Hematopoietic multipotent progenitor cell treated with erythropoietin and hydrocortisone succinate and interleukin-3 and kit ligand, for 8 days (in vitro differentiated cells): ENCODE measurements around the gene JAZF1.

Experiments
- DNase-seq: peaks from one replicate; pipeline ENCODE4 v3.0.0-alpha.2; 2015

The JAZF1 gene

DNA sequence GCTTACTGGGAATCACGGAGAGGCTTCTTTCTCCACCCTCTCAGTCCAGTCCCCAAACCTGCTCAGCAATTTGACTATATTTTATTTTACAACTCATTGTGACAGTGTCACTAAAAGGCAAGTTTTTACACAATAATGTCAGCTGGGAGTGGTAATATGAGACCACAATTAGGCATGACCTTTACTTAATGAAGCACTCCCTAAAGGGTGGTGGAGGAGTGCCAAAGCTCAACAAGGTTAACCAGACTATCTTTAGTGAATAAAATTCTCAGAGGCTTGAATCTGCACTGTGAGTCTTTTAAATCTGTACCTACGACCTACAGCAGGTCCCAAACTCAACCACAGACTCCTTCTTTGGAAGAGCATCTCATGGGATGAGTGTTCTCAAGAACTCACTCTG lies 225.0 kb downstream of the JAZF1 start:
- no peak for DNase-seq

DNA sequence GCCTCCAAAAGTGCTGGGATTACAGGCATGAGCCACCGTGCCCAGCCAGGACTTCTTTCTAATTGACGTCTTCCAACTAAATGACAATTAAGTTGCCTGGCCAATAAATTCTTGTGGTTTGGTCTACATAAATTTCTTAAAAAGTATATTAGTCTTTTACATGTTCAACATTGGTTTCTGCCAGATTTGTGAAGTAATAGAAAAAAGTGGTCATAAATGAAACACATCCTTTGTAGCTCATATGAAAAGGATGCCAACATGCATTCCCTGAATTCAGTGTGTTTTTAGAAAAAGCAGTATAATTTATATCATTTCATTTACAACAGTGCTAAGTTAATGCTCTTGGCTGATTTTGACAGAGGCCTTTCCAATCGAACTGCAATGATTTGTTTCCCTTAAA lies 225.6 kb downstream of the JAZF1 start:
- no peak for DNase-seq

DNA sequence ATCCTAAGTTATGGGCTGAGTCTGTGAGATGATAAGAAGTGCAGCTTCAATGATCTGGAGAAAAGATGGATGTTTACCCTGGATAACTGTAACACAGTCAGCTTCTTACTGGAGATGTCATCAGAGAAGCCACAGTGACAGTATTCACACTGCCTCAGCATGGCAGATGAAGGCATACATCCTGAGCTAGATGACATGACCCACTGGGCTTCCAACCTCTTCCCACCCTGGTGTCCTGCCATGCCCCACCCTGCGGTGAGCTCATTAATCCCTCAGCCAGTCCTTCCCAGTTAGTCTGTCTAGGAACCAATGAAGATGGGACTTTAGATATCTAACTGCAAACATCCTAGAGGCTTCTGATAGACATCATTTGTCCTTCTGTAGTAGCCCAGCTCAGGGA lies 226.8 kb downstream of the JAZF1 start:
- no peak for DNase-seq

DNA sequence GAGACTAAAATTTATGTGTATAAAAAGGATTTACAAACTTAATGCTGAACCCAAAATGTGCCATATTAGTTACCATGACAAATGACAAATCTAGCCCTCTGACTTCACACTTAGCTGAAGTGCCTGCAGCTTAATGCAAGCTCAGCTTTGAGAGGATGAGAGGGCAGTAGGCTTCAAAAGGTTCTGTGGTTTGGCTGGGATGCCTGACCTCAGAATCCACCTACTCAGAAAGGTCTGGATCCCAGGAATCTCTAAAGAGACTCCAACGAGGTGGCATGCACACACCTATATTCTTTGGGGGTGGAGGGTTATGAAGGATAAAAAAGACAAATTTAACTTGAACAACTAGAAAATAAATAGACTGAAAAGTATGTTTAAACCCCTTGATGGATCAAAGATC lies 227.2 kb downstream of the JAZF1 start:
- no peak for DNase-seq

DNA sequence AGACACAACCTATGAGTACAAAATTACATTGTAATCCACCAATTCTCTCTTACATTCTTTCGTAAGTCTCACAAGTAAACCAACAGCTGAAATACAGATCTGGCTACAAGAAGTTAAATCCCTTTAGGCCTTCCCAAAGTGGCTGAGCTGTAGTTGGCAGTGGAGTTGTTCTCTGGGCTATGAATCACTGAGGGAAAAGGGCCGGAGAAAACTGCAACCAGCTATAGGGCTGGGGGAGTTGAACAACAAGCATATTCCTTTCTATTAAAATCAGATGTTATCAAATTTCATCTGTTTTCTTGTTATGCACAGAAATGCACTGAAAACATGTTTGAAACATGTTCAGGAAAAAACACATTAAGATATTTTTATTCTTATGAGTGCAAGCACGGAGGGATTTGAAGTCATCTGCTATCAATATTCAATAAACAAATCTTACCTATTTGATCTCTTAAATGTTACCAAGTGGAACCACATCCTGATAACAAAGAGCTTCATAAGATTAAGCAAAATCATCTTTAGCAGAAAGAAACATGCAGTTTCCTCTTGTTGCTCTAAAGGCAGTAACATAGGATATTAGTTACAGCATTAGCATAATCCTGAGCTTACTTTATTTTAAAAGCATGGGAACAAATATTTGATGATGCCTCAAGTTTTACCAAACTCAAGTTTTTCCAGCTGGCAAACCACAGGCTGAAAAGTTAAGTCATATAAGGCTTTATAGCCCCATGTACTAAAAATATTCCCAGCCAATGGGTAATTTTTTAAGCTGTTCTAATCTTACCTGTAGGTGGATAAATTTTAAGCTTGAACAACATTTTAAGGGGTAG lies 227.9 kb downstream of the JAZF1 start:
- DNase-seq: no peak

DNA sequence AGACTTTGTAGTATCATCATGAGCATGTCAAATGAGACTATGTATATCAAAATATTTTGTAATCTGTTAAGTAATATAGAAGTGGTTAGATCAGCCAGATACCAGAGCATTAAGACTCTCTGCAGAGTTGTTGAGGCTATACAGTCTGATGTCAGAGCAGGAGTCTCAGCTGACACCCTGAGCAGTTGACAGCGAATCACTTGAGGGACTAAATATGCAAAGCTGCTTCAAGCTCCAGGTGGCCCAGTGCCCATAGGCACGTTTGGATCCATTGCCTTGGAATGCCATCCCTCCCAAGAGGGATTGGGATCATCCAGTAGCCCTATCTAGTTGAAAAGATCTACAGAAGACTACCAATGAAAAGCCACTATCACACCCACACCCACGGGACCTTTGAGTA lies 230.5 kb downstream of the JAZF1 start:
- DNase-seq: no peak

DNA sequence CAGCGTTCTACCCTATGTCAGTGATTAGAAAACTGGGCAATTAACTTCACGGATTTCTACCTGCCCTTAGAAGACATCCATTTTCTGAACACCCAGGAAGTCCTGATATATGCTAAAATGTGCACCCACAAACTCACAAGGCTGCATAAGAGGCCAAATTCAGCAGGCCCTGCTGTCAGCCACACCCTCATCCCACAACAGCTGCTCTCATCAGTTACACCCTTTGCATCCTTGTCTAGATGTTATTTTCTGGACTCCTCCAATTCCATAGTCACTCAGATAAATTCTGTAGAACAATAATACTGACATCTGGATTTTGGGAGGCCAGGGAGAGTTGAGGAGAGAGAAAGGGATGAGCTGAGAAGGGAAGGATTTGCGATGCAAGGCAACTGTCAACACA lies 231.7 kb downstream of the JAZF1 start:
- no peak for DNase-seq

DNA sequence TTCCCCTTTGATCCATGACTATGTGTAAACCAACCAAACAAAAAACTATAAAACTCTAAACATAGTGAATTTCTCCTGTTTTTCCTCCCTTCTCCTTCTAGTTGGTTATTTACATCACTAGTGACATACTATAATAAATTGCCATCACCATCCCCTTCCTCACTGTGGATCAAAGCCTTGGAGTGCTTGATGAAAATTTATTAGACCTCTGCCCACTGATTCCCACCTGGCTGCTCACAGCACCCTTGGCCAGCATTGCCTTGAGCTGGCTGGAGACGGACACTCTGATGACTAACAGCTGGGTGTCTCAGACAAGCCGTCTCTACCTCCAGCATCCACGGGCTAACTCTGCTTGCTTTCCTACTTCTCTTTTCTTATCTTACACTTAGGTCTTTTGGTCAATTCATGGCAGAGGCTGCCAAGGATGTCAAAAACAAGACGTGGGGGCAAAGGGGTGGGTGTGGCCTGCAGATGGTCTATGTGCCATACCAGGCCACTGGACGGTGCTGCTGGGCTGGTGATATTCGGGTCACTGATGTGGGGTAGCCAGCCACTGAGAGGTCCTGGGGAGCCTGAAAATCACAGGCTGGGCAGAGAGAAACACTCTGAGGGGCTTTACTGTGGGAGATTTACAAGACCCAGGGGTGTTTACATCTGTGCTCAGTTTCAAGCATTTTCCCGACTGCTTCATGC lies 232.9 kb downstream of the JAZF1 start:
- DNase-seq: no peak

DNA sequence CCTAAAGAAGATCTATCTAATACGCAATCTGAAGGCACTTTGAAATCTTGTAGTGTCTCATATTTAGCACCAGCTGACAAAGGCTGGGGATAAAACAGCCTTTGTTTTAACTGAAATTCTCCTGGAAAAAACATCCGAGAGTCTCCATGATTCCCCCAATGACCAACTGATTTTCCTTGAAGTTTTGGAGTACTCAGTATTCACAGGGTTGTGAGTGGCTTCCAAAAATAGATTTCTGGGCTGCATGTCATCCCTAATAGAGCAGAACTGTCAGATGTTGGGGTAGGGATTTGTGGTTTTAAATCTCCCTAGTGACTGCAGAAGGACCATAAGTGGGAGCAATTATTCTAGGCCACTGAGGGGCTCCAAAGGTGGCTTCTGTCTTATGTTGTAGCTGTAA lies 234.2 kb downstream of the JAZF1 start:
- no peak for DNase-seq

DNA sequence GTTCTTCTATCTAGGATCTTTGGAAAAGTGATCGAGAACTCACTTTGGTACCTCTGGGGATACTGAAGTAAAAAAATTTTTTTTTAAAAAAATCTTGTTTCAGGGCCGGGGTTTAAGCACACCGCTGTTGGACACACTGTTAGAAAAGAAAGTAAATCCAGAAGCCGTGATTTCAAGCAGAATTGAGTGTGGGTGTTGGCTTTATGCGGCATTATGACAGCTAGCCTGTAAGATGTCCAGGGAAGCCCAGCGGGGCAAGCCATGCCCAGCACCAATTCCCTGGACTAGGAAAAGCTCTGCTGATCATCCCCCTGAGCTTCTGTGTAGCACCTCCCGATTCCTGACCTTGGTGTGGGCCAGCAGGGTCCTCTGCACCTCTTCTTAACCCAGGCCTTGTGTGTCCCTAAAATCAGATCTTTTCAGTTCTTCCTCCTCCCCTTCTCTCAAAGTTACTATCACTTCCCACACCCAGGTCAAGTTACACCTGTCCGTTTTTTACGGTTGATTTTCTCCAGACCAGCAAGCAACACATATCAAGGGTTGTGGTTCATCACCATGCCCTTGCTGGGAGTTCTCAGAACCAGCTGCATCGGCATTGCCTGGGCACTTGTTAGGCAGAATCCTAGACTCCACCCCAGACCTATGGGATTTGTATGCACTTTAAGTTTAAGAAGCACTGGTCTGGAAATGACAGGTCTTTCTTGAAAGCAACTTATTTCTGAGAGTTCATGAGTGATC lies 235.4 kb downstream of the JAZF1 start:
- no peak for DNase-seq

DNA sequence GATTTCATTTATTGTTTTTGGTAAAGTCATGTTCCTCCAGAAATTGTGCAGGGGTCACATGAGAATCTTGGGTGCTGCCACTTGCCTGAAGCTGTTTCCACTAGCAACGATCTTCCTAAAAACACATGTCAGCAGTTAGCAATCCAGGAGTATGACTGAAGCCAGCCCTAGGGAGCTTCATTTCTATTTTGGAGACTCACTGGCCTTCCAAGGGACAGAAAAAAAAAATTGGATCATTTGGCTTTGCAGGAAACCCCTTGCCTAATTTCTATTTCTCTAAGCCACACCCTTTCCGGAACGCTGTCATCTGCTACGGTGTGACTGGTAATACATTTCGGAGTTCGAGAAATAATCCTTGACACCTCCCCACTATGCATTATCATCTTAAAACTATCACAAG lies 236.0 kb downstream of the JAZF1 start:
- DNase-seq: no peak

DNA sequence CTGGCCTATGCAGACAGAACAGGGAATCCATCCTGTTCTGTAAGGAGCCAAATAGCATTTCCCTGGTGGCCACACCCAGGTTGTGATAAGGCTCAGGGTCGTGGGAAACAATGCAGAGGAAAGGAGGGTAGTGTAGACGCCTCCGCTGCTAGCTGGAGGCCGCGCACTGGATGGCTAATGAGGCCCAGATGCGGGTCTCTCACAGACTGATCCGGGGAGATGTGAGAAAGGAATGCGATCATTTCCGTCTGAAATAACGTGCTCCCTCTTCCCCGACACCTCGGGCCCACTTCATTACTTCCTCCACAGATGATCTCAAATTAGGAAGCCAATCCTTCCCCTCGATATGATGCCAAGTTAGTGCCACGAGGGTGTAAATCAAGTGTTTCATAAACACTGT lies 237.4 kb downstream of the JAZF1 start:
- no peak for DNase-seq

DNA sequence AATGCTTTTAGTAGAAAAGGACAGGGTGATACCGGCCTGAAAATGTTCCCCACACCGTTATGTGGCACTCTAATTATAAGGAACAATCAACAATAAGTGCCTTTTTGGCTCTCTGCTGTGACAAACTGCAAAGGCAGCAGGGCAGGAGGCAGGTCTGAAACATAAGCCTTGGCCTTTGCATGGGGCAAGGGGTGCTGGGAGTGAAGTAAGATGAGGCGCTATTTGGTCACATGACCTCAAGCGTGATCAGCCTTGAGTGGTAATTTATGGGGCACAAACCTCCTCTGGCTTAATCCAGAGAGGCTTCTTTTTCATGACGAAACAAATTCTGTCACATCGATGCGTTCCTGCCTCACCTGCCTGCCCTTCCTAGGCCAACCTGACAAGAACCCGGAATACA lies 237.9 kb downstream of the JAZF1 start:
- no peak for DNase-seq

DNA sequence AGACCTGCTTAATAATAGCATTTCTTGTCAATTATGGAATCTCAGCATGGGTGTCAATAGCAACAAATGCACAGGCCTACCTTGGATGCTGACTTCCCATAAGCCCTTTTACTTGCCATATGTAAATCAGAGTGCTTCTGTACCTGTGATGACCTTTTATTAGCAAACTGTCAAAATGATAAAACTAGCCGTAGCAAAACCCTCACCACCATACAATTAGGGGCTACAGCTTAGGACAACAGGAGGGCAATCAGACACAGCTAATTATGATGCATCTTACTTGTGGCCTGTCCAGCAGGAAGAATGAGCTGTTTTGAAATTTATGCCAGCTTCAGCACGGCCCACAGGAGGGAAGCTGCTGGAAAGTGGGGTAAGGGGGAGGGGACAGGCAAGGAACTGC lies 239.1 kb downstream of the JAZF1 start:
- no peak for DNase-seq

DNA sequence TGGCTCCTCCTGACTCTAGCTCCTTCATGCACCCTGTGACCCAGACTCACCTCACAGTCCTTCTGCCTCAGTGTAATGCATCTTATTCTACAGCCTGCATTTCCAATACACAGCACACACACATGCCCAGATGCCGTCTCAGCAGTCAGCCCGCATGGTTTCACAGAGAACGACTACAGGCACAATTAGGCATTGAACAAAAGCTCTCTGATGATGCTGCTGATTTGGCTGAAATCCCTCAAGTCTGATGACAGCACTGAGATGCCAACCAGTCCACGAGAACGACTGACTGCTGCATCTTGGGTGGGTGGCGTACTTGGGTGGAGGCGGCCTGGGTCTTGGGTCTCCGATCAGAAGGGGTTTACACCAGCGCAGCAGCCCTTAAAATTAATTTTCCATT lies 240.3 kb downstream of the JAZF1 start:
- no peak for DNase-seq

DNA sequence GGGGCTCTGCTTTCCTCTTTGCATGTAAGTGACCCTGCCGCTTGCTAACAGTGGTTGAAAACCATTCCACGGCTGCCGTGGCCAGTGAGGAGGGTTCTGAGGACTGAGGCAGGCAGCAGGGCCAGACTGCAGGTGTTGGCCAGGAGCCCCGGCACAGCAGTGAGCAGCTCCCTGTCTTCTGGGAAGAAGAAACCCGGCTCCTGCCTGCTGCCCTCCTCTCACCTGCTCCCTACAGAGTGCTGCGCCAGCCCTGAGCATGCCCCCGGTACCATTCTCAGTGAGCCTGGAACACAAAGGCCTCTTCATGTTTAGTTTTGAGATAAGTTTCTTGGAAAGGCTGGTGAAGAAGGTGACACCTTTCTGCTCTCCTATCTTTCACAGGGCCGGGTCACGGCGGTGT lies 240.7 kb downstream of the JAZF1 start:
- DNase-seq: no peak

DNA sequence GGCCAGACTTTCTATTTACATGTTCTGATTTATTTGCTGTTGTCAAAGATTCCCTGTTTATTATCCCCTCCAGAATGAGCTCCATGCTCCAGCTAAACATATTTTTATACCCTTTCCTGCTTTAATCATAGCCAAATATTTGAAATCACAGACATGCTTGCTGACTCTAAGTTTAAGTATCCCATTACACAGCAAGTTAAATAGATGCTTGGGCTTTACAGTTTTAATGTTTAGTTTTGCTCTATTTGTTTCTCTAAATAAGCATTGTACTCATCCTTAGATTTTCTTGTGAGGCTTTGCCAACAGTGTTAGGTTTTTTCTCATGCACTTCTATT lies 243.9 kb downstream of the JAZF1 start:
- DNase-seq: no peak

DNA sequence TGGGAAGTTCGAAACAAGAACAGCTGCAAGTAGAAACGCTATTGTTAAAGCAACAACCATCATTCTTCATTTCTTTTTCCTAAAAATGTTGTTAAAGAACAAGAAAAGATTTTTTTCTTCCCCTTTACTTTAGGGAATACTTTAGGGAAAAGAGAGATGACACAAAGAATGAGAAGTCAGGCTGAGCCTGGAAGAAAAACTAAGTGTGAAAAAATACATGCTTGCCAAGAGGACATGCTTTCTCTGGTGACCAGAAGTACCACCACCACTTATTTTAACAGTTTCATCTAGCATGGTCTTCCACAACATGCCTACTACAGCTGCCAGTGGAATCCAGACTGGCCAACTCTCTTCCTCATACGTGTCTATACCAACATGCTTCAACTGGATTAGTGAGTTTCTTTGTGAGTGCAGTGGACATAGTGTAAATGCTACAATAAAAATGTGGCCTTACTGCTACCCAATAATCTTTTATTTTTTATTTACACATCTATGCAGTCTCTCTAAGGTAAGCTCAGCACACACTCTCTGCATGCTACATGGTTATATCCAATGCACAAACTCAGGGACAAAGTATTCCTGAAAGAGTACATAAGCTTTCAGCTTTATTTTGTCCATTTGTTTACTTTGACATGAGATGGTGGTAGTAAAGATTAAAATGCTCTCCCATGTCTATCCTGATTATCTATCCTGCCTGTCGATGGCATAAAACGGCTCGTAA lies 244.4 kb downstream of the JAZF1 start:
- DNase-seq: no peak

DNA sequence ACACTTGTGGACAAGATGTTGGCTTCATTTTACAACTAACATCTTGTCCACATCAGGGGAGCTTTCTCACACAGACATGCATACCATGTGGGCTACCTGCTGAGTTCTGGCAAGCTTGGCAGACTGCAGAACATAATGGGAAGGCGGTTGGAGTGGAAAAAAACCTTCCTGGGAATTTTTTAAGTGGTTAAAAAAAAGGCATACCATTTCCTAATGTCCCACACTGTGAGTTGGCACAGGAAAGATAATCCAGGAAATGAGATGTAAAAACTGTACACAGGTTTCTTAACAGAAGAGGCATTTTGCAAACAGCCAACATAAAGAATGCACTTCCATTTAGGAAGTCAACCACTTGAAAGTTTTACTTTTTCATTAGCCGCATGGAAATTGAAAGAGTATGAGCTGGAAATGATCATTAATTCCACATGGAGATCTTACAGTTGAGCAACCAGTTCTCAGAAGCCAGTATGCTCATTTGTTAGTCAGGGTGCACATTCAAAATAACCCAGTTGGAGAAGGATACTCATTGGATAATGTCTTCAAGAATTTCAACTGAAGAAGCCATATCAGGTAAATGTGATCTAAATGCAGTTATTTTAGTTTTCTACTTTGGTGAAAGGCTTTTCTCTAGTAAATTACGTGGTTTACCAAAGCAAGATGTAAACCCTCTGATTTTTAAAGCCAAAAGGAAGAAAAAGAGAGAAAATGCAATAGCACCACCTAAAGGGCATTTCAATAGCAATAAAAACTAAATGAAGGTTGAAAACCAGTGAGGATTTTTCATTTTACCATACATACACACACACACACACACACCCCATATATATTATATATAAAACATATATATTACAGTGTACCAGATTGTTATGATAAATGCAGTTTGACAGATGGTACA lies 246.7 kb downstream of the JAZF1 start:
- DNase-seq: no peak

DNA sequence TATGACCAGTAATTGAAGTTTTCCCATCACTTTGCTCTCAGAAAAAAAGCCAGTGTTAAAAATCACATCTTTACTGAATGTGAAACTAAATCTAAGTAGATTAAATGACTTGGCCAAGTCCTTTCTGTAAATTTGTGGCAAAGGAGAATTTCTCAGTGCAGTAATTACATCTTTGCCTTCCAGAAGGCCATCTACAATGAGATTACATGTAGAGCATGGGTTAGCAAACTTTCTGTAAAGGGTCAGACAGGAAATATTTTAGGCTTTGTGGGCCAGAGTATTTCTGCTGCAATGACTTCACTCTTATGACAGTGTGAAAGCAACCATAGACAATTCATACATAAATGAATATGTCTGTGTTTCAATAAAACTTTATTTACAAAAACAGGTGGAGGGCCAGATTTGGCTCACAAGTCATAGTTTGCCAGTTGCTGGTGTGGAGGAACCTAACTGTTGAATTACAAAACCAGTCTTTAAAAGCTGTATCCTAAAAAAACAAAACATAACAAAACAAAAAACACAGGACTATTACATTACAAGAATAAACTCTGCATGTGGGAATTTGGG lies 249.6 kb downstream of the JAZF1 start:
- DNase-seq: no peak

DNA sequence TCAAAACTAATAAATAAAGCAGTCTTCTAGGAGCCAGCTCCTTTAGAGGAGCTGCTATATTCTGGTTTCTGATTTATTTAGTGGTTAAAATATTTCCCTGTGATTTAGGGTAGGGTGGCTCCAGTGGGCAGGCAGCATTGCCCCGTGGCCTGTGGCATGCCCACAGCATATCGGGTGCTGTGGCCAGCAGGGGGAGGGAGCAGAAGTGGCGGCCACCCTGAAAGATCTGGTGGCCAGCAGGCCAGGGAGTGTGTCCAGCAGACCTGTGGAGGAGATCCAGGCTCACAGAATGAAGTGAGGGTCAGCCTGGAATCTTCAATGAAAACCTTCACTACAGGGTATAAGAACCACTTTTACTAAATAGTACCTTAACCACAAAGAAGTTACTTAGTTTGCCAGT lies 251.5 kb downstream of the JAZF1 start:
- DNase-seq: no peak

DNA sequence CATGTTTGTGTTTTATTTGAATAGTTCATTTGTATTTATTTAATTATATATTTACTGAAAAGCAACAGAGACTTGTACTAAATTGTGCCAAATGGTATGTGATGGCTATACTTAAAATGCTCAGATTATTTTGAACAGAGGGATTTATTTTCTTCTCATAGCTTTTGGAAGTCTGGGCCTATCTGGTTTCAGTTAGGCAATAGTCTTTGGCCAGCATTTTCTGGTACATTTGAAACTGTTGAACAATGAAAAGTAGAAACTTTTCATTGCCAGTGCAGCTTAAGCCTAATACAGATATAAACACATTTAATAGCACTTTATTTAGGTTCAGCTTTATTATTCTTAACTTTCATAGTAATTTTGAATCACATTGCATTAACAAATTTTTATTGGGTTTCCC lies 252.6 kb downstream of the JAZF1 start:
- no peak for DNase-seq
